HG02970 (cell line): ENCODE measurements around the gene CEBPG.

Experiments used
- ATAC-seq: cut with Tn5 transposase; IDR thresholded peaks from one replicate; pipeline ENCODE4 v1.9.1; 2021; ENCODE audit warnings: mild to moderate bottlenecking, moderate library complexity, moderate number of reproducible peaks; ENCODE audit not compliant: unreplicated experiment, low FRiP score

Gene CEBPG

DNA sequence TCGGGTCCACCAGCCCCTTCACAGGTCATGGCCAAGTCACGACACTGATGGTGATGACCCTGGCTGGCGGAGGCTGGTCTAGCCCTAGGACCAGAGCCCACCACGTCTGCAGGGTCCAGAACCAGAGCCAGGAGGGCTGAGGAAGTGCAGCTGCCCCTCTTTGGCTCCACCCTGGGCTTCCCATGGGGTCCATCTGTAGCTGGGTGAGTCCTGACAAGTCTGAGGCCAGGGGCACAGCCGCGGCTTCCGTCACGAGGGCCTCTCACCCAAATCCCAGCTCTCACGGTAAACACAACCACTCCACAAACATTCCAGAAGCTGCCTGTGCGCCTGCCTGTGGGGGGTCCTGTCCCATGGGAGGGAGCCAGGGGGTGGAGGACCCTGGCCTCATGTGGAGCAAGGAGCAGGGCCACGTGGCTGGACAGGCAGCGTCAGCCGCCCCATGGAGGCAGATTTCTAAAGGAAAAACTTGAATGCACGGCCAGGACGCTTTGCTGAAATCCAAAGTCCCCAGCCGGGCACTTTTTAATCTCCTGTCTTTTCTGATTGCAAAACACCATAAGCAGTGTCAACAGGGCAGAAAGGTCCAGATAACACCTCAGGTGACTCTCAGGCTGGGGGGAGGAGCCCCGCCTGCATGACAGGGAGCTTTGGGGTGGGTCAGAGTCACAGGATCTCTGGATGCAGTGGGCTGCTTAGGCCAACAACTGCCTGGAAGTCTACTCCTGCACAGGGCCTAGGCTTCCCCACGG lies 29.9 kb downstream of the CEBPG start:
- ATAC-seq = no peak

DNA sequence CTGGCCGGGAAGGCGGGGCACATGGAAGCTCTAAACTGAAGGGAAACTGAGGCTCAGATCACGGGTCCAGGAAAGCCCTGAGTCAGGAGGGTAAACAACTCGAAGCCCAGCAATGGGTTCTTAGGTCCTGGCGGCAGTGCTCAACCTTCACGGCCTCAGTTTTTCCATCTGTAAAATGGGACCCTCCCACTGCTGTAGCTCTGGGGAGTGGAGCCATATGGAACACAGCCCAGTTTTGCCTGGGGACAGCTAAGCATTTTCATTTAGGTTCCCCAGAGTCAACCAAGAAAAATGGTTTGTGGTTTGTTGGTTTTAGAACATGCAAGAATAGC lies 30.4 kb downstream of the CEBPG start:
- ATAC-seq = no peak

DNA sequence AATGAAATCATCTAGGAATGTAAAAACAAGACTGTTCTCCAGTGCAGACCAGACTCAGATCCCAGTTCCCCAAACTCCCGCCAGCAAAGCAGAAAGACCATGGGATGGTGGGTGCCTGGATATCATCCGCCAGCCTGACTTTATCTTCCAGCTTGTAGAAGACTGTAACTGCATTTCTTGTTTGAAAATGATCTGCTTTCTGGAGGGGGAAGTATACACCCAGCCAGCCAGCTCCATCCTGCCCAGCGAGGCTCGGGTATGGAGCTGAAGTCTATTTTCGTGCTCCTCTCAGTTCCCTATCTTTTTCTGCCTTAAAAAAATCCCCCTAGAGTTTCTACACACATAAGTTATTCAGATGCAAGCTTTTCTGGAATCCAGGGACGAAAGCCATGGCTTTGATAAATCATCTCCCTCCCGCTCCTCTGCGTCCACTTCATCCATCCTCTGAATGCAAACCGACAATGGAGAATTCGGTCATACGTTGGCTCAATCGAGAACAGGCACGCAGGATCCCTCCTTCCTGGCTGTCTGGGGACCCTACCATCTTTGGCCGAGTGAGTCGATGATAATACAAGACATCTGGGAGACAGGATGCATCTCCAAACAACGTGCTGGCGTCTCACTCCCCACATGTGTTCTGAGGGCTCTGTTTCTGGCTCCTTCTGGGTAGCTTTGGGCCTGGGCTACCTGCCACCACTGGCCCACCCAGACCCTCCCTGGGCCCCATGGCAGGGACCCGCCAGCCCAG lies 31.2 kb downstream of the CEBPG start:
- no peak for ATAC-seq

DNA sequence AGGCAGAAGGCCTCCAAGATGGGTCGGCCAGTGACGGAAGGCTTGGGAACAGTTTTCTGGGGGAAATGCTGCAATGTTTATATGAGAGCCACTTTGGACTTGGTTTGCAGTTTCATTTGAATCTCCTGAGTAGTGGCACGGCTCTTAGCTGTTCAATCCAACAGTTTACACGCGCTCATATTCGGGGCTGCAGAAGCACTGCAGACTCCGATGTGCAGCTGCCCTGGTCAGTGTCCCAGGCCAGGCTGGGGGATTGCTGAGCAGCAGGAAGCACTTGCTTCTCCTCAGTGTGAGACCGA lies 31.7 kb downstream of the CEBPG start:
- ATAC-seq = no peak

DNA sequence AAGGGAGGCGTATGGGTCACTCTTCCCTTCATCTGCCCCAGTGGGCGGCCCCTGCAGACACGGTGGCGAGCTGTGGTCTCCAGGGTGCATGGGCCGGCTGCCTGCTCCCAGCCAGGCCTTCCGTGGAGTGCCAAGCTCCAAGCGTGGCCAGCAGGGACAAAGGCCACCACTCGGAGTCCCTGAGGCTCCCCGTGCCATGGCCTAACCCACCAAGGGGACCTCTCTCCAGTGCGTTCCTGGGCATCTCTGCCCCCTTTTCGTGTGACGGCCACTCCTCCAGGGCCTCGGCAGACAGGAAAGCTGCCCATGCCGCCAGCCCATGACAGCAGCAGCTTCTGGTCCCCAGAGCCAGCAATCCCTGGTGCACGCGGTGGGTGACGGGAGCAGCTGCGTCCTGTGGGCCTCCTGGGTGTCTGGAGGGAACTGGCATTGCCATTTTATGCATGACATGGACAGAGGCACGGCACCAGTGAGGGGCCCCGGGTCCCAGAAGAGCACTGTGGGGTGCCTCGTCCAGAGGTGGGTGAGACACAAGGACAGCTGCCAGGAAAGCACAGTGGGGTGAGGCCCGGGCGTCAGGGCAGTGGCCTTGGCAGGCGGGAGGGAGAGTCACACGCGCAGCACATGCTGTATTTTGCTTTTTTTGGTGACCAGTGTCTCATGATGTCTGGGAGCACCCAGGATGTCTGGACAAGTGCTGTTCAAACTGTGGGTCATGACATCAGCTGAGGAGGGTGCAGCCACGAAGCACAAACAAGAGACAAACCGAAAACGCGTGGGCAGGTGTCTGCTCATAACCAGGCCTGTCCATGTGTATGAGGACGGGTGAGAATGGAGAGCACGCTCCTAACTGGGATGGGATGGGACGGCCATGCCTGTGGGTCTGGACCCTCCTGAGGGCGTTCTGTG lies 32.3 kb downstream of the CEBPG start:
- no peak for ATAC-seq

DNA sequence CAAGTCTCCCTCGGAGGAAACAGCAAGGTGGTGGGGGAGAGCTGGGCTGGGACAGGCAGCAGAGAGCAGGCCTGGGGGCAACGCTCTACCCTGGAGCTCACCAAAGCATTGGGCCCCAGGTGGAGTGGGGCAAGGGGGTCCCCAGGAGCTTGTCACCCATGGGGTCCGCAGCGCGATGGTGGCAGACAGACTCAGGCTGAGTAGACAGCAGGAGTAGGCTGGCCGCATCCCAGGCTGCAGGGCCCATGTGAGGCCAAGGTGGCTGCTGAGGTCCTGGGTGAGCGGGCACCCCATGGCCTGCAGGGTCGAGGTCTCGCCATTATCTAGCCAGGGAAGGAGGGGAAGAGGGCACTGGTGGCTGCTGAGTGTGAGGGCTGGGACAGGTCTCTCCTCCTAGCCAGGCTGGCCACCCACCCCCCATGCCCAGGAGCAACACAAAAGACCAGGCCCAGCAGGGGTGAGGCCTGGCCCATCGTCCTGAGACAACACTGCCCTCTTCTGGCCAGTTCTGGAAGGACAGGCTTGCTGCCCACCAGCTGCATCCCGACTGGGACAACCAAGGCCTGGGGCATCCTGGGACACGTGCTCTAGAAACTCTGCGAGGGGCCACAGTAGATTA lies 33.1 kb downstream of the CEBPG start:
- no peak for ATAC-seq

DNA sequence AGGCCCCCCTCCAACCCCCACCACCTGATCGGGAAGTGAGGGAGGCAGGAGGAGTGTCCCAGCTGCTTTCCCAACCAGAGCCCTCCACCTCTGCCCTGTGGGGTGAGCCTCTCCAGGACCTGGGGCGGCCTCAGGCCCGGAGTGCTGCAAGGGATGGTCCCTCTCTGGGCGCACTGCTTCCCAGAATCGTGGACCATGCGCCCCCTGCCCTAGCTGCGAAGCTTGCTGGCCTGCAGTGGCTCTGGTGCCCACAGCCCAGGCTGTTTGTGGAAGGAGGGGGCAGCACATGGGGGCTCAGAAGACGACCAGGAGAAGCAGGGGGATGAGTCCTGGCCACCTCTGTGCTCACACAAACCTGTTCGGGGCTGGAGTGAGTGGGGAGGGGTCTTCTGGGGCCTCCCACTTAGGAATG lies 33.6 kb downstream of the CEBPG start:
- ATAC-seq = no peak

DNA sequence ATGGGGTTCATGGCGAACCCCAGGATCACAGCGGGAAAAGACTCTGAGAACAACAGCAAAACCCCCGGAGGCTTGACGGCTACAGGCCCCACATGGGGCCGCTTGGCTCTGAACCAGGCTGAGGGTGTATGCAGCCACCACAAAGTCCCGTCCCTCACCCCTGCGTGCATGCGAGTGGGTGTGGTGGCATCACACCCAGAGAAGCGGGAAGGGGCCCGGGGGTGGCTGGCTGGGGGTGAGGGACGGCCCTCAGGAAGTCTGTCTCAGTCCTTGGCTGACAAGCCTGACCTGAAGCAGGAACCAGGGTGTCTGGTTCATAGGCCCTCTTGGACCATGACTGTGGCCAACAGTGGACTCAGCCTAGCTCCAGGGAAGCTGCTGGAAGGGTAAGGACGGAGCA lies 34.2 kb downstream of the CEBPG start:
- no peak for ATAC-seq

DNA sequence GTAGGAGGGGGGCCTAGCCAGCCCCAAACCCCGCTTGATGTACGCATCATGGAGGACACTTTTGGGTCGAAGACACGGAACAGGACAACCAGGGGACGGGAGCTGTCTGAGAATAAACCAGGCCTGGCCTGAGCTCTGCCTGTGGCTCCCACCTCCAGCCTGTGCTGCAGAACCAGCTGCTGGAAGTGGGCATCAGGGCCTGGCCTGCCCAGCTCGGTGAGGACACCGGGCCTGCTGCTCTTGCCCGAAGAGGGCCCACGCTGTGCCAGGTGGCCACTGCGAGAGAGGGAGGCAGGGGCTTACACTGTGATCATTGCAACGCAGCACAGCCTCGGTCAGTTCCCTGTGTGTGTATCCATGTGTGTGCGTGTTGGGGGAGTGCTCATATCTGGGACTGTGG lies 34.6 kb downstream of the CEBPG start:
- no peak for ATAC-seq

DNA sequence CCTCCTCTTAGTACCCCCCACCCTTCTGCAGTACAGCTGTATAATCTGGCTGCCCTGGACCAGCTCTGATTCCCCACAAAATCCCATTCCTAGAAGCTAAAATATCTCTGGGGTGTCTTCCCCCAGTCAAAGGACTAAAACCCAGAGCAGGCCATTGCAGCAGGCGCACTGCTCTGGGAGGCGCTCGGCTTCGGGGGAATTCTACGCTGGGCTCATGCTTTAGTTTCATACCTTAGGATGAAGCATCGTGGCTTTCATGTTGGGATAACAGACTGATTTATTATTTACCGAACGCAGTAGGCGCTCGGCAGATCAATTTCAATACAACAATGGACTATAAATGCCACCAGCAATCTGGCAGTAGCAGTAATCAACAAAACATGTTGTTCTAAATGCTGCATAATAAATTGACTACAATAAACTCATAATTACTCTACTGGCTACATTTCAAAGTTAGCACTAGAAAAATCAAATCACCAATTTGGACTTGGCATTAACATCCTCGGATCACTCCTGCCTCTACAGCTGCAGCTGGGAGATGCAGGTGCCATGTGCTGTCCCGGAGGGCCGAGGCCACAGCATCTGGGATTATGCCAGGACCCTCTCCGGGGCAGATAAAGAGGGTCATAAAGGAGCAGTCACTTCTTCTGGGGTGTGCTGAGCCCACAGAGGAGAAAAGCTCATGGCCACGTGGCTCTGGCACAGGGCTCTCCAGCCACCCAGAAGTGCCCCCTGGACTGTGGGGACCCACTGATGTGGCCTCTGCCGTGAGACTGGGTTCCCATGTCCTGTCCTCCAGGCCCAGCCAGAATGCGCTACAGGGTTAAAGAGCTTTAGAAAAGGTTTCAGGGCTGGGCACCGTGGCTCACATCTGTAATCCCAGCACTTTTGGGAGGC lies 35.3 kb downstream of the CEBPG start:
- no peak for ATAC-seq

DNA sequence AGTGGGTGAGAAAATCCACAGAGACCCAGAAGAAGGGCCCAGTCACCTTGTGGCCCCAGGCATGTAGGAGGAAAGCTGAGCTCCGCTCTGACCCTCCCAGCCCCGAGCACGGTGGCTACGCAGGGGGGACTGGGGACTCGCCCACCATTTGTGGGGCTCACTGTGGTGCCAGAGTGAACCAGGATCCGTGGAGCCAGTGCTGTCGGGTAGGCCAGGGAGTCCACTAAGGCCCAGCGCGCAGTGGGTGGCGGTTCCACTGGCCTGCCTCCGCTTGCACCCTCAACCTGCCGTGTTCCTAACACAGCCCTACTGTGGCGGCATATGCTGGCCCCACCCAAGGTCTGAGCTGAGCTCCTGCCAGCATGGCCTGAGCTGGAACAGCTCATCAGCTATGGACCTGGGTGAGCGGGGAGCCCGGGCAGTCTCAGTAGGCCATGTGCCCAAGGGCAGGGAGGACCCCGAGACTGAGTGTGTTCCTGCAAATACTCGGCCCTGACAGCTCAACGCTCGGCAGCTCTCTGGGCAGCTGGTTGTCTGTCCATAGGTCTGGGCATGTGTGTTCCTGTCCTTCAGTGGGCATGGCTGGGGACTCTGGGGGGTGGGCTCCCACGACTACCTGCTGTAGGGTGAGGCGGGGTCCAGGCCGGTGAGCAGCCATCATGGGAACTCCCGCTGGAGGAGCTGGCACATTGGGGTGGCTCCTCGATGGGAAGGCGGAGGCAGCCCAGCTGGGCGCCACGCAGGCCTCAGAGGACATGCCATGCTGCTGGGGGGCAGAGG lies 36.6 kb downstream of the CEBPG start:
- ATAC-seq = no peak

DNA sequence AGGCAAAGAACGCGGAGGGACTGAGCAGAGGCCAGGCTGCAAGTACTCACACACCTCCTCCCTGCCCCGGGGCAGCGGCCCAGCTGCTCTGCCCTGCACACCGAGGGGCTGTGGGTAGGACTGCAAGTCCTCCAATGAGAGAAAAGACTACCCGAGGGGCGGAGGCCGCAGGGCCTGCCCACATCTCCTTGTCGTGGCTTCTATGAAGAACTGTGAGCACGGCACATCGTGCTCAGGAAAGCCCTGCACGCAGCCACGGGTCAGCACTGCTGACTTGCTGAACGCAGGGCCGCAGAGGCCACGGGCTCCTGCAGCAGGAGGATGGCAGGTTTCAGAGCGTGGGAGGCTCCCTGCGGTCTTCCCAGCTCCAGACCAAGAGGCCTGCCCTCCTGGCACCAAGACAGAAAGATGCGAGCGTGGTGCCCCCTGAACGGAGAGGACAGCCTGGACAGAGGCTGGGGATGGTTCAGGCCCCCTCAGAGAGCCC lies 37.4 kb downstream of the CEBPG start:
- ATAC-seq = no peak

DNA sequence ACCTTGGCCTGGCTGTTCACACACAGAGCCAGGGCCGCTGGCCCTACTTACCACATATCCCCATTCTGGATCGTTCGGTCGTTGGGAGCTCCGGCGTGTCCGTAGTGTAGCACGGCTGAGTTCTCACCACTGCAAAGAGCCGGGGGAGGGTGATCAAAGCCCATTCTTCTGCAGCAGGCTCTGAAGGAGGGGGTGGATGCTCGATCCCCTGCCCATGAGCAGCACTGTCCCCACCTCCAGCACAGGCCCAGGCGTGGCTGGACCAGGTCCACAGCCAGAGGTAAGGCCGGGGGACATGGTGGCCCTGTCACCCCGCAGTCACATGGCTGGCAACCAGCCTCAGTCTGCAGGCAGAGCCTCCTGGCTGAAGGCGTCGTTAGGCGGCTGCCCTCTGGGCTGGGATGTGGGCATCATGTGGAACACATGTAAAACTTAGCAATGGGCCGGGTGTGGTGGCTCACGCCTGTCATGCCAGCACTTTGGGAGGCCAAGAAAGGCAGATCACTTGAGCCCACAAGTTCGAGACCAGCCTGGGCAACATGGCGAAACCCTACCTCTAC lies 38.2 kb downstream of the CEBPG start:
- no peak for ATAC-seq

DNA sequence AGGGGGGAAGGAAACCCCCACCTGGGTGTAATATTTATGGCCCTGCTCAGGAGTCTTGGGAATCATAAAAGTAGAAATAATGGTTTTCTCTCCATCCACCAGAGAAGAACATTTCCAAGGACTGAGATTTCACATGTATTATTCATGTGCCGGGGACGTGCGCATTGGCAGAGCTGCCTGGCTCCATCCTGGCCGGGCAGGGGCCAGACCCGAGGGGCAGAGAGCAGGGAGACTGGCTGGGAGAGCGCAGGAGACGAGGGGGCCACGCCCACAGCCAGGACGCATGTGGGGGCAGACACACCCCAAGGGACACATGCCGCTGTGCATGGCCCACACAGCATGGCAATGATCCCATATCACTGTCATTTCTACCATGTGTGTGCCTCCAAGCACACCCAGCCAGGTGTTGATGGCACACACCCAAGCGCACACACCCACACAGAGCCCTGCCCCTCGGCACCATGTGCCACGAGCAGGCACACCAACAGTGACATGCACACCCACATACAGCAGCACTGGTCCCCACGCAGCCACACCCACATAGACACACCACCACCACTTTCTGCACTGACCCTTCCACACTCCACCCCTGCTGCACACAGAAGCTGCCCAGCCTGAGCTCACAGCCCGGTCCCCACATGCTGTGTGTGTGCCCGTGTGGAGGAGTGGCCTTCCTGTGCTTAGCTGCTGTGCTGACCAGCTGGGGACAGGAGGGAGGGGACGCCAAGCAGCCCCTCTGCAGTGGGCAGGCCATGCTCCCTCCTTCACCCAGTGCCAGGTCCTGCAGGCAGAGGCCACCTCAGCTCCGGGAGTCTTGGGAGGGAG lies 39.3 kb downstream of the CEBPG start:
- no peak for ATAC-seq

DNA sequence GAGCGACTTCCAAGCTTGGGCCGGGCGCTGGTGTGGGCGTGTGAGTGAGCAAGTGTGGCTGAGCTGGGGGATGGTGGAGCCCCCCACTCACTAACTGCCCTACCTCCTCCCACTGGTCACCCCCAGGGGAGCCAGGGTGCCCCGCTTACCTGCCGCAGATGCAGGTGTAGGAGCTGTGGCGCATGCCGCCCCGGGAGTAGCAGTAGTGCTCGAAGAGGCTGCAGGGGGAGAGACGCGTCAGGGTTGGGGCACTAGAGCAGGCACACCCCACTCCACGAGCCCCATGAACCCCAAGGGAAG lies 39.9 kb downstream of the CEBPG start:
- no peak for ATAC-seq

DNA sequence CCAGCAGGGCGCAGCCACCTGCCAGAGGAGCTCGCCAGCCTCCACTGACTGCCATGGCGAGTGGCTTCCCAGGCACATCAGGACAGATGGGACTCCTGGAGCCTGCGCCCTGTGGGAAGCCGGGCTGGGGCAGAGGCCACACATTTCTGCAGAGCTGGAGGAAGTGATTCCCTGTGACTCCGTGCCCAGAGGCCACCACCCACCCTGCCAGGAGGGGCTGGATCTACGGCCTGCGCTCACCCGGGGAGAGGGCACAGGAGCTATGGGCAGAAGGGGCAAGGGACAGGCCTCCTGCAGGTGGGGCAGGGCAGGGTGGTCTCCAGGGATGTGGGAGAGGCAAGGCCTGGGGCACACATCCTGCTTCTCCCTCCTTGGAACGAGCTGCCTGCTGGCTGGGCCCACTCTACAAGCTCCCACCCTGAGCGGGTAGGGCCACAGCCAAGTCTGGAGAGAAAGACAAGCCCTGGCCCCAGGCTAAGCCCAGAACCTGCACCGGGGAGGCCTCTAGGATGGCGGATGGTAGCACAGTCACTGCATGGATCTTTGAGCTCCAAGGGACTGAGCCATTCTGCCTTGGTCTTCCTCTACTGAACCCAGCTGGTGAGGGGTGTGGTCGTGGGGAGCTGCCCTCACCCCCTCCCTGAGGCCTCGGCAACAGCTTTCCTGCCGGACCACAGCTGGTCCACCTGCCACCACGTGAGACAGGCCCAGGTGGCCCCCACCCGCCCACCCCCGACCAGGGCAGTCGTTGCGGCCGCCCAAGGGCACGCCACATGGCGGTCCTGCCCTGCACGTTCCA lies 40.6 kb downstream of the CEBPG start:
- no peak for ATAC-seq
